D341Med (cell line): ENCODE data around the gene PADI4.

ENCODE experiments used
- DNase-seq: peaks from one replicate; pipeline ENCODE4 v3.0.0; 2012; ENCODE audit warnings: low spot score

Gene PADI4

GRCh38 chr1:17350083-17350482, 42.1 kb downstream of the PADI4 start:
- peak; percentile 6 for DNase-seq

DNA sequence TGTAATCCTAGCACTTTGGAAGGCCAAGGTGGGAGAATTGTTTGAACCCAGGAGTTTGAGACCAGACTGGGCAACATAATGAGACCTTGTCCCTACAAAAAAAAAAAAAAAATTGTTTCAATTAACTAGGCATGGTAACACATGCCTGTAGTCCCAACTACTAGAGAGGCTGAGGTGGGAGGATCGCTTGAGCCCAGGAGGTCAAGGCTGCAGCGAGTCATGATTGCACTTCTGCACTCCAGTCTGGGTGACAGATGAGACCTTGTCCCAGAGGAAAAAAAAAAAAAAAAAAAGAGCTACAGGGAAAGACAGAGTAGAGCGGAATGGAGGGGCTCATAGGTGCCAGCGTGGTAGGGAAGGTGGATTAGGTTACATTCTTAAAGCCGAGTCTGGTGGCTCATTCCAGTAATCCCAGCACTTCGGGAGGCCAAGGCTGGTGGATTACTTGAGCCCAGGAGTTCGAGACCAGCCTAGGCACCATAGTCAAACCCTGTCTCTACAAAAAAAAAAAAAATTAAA, 43.0 kb downstream of the PADI4 start:
- no peak for DNase-seq

- DNase-seq: no peak
Observed at GRCh38 chr1:17351598-17352324, 43.8 kb downstream of the PADI4 start.

DNA sequence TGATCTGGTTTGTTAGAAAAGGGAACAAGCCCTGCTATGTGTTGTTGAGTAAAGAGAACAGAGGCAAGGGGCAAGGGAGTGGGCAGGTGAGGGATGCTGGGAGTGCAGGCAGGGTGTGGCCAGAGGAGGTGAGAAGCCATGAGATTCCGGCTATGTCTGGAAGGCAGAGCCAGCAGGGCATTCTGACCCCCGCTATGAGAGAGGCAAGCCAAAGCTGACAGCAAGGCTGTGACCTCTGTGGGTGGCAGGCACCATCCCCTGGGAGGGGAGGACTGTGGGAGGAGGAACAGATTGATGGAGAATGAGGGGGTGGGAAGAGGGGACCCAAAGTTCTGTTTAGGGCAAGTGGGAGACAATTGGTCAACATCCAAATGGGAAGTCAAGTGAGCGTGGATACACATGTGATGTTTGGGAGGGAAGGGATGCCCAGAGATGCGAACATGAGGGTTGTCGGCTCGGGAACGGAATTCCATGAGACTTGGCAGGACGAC, 44.5 kb downstream of the PADI4 start:
- no peak for DNase-seq

DNA sequence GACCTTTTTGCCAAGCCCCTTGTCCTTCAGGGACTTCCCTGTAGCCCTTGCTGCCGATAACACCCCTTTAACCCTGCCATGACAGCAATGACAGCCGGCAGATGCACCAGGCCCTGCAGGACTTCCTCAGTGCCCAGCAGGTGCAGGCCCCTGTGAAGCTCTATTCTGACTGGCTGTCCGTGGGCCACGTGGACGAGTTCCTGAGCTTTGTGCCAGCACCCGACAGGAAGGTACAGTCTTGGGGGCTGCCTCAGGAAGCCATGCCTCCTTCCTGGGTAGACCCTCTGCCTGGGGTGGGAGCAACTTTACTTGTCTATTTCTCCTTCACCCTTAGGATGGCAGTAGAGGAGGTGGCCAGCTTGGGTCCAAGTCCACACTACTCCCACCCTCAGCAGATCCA, 47.9 kb downstream of the PADI4 start:
- no peak for DNase-seq

- no peak for DNase-seq
Observed at GRCh38 chr1:17356387-17357026, 48.5 kb downstream of the PADI4 start.

DNA sequence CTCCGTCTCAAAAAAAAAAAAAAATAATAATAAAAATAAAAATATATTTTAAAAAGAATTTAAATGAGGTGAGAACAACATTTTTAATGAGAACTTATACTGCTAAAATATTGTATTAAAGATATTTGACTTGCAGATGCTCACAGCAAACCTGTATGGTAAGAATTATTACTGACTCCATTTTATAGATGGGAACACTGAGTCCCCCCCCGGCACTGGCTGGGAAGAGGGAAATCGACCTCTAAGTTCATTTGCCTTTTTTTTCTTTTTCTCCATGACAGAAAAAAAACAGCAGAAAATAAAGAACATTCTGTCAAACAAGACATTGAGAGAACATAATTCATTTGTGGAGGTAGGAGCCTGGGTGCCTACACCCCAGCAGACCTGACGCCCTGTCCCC, 50.6 kb downstream of the PADI4 start:
- no peak for DNase-seq

DNA sequence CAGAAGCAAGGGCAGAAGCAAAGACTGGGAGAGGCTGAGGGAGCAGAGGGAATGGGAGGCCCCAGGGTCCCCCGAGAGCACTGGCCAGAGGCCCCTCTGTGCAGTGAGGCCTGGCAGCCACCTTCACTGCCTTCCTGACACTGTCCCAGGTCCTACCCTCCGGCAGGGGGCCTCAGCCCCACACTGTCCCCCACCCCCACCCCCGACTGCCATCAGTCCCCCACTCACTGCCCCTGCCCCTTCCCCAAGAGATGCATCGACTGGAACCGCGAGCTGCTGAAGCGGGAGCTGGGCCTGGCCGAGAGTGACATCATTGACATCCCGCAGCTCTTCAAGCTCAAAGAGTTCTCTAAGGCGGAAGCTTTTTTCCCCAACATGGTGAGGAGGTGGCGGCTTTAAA, 51.0 kb downstream of the PADI4 start:
- DNase-seq: no peak

- DNase-seq: no peak
Observed at GRCh38 chr1:17359808-17360207, 51.8 kb downstream of the PADI4 start.

- no peak for DNase-seq
Observed at GRCh38 chr1:17360272-17360956, 52.4 kb downstream of the PADI4 start.

- DNase-seq: no peak
Observed at GRCh38 chr1:17361687-17362086, 53.7 kb downstream of the PADI4 start.

DNA sequence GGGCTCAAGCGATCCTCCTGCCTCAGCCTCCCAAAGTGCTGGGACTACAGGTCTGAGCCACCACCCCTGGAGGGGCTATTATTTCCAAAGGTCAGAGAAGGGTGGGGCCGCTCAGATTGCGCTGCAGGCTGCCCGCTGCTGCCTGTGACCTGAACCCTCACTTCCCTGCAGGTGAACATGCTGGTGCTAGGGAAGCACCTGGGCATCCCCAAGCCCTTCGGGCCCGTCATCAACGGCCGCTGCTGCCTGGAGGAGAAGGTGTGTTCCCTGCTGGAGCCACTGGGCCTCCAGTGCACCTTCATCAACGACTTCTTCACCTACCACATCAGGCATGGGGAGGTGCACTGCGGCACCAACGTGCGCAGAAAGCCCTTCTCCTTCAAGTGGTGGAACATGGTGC, 55.4 kb downstream of the PADI4 start:
- DNase-seq: no peak

DNA sequence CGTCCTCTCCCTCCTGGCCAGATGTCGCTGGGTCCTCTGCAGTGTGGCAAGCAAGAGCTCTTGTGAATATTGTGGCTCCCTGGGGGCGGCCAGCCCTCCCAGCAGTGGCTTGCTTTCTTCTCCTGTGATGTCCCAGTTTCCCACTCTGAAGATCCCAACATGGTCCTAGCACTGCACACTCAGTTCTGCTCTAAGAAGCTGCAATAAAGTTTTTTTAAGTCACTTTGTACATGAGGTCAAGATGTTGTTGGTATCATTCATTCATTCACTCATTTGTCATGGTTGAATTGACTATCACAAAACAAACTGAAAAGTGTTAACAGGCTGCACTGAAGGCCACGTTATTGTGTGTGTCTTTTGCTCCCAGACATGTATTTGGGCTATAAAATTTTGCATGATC, 55.8 kb downstream of the PADI4 start:
- no peak for DNase-seq

GRCh38 chr1:17365293-17365692, 57.3 kb downstream of the PADI4 start:
- no peak for DNase-seq

DNA sequence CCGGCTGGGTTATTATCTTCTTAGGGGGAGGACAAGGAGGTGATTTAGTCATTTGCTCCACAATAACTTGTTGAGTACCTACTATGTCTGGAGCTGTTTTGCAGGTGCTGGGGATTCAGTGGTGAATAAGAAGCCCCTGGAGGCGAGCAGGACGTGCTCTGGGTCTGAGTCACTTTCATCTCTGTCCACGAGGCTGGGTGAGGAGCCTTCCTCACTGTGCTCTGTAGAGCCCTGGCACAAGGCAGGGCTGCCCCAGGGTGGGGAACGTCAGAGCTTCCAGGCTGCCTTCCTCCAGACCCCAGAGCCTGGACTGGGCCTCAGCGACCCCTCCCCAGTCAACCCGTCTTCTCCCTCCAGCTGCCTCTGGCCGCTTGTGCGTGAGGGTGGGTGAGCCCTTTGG, 61.5 kb downstream of the PADI4 start:
- no peak for DNase-seq

DNA sequence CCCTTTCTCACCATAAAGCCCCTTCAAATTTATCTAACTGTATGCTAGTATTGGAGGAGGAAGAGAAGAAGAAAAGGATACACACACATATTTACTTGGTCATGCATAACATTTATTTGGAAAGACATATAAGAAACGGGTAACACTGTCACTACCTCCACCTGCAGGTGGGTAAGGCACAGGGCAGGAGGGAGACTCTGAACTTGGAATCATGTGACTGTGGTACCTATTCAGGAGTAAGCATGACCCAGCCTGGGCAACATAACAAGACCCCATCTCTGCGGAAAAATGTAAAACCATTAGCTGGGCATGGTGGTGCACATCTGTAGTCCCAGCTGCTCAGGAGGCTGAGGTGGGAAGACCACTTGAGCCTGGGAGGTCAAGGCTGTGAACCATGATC, 62.6 kb downstream of the PADI4 start:
- DNase-seq: no peak

DNA sequence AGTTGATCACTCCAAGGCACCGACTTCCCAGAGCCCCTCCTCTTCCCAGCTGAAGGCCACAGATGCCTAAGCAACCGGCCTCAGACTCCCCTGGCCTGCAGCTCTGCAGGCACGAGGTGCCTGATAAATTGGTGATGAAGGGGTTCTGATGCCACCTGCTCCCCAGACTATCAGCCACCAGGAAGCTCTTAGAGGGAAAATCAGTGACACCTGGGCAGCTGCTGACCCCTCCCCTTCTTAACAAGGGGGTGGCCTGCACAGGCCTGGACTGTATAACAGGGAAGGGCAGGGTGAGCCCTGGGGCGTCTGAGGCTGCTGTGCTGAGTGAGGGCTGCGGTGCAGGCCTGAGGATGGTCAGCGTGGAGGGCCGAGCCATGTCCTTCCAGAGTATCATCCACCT, 63.9 kb downstream of the PADI4 start, which contains the start of gene PADI6:
PADI6 (plus strand) TSS at position 301 of the 400 bp plus-strand sequence; CDS start at position 351, 50 bp downstream.
- DNase-seq: no peak

- no peak for DNase-seq
Observed at GRCh38 chr1:17372955-17373354, 65.0 kb downstream of the PADI4 start.

DNA sequence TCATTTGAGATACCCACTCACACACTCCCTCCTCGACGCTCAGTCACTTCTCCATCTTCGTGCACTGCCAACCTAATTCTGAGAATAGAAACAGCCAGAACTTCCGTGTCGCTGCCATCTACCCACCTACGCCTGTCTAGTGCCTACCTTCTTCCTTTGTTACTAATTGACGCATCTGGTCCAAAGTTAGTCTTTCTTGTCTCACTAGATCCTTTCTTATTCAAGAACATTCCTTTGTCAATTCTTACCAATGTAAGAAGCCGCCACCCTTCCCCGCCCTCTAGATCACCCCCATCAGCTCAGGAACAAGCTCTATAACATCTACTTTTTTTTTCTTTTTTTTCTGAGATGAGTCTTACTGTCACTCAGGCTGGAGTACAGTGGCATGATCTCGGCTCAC, 67.7 kb downstream of the PADI4 start:
- no peak for DNase-seq

DNA sequence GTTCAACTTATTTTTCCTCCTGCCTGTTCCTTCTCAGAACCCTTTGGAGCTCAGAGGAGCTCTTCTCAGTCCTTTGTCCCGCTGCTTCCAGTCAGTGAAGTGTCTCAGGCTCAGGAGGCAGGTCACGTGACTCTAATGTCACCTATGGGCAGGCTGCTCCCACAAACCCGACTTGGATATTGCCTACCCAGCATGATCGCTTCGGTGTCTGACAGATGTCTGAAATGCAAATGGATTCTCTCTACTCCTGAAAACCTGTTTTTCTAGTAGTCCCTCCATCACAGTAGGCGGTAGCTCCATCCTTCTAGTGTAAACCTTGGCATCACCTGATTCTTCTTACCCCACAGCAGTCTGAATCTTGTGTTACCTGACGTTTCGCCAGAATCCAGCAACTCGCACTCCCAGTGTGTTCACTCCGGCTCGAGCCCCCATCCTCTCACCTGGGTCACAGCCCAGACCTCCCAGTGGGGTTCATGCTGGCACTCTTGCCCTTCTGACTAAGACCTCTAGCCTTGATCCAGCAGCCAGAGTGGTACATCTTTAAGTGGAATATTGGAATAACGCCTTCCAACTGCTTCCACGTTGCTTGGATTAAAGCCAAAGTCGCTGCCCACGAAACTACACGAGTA, 69.4 kb downstream of the PADI4 start:
- no peak for DNase-seq

DNA sequence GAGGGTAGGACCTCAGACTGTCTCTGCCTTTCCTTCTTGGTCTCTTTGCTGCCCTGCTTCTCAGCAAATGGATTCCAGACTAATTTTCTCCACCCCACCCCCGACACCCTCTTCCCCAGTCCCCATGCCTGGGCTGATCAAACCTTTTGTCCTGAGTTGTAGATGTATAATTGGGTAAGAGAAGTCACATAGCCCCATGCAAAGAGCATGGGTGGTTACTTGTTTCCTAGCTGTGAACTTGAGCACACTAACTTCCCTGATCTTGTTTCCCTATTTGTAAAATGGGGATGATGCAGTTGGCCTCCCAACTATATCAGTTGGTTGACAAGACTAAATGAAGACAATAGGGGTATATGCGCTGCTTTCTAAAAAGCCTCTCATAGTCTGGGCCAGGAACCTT, 73.2 kb downstream of the PADI4 start:
- DNase-seq: no peak

- no peak for DNase-seq
Observed at GRCh38 chr1:17392199-17392740, 84.3 kb downstream of the PADI4 start.
